Smooth muscle cell (in vitro differentiated cells): Measurements from ENCODE around the gene METTL1. TPM values are rescaled to one million over a fixed set of nuclear protein-coding genes. Genes with fewer than 3 reads are reported as not detected.
"Not testable (repeated sequence)": the region's sequence is repeated elsewhere in the genome, so short reads cannot be mapped to it uniquely, and the experiment has no call there.

Source experiments
- DNase-seq: peaks from one replicate; lab custom pipeline; 2025; ENCODE audit not compliant: unreplicated experiment; lab: John Stamatoyannopoulos, UW
- H2AFZ ChIP-seq: fragments of 200-600 bp; sonication (generic); 2 replicates; pipeline ENCODE4 v1.6.0; 2016; ENCODE audit warnings: antibody characterized with exemption, low read depth, mild to moderate bottlenecking
- H3F3A ChIP-seq: fragments of 200-600 bp; sonication (generic); 2 replicates; pipeline ENCODE4 v1.6.0; 2017; ENCODE audit warnings: antibody characterized with exemption, low read depth
- H3K27ac ChIP-seq: fragments of 200-600 bp; sonication (generic); 2 replicates; pipeline ENCODE4 v1.5.1; 2016; ENCODE audit warnings: low read depth, mild to moderate bottlenecking
- H3K27me3 ChIP-seq: fragments of 200-600 bp; sonication (generic); 2 replicates; pipeline ENCODE4 v1.6.1; 2016; ENCODE audit warnings: low read depth, mild to moderate bottlenecking
- H3K36me3 ChIP-seq: fragments of 200-600 bp; sonication (generic); 2 replicates; pipeline ENCODE4 v1.5.1; 2016; ENCODE audit warnings: low read depth
- H3K4me1 ChIP-seq: fragments of 200-600 bp; sonication (generic); 2 replicates; pipeline ENCODE4 v1.5.1; 2016; ENCODE audit warnings: low read depth
- H3K4me2 ChIP-seq: fragments of 200-600 bp; sonication (generic); 2 replicates; pipeline ENCODE4 v1.6.0; 2016; ENCODE audit warnings: mild to moderate bottlenecking
- H3K4me3 ChIP-seq: fragments of 200-600 bp; sonication (generic); 2 replicates; pipeline ENCODE4 v1.5.1; 2016; ENCODE audit warnings: mild to moderate bottlenecking
- H3K79me2 ChIP-seq: fragments of 200-600 bp; sonication (generic); 2 replicates; pipeline ENCODE4 v1.6.0; 2016; ENCODE audit warnings: low read depth, mild to moderate bottlenecking
- H3K9ac ChIP-seq: fragments of 200-600 bp; sonication (generic); 2 replicates; pipeline ENCODE4 v1.6.0; 2016; ENCODE audit warnings: low read depth
- H3K9me3 ChIP-seq: fragments of 200-600 bp; sonication (generic); replicated peaks from 2 replicates; pipeline ENCODE4 v1.5.1; 2016; ENCODE audit warnings: low read depth
- H4K20me1 ChIP-seq: fragments of 200-600 bp; sonication (generic); 2 replicates; pipeline ENCODE4 v1.6.0; 2016; ENCODE audit warnings: low read depth
- WGBS: methylation state at CpG from one replicate; pipeline ENCODE4 v1.1.7; 2016; ENCODE audit warnings: low lambda C conversion rate; 5-methylcytosine and 5-hydroxymethylcytosine counted together
- polyA plus RNA-seq: library from polyadenylated mRNA; unstranded; fragments of >200 nt; fragmentation: Nextera tagmentation; extraction: Ambion mirVana; gene quantifications from 2 replicates; pipeline ENCODE4 v1.2.1, GENCODE V29; 2016
- total RNA-seq: library from RNA; depleted of rRNA; stranded (reverse); fragments of >200 nt; gene quantifications from 2 replicates; pipeline ENCODE4 v1.2.3, GENCODE V29; 2014
- TF ChIP-seq, protein P1 (sequence below): fragments of 200-600 bp; sonication (generic); IDR thresholded peaks from 2 replicates; pipeline ENCODE4 v1.5.1; 2017; ENCODE audit warnings: borderline replicate concordance, mild to moderate bottlenecking, antibody characterized with exemption; ENCODE audit not compliant: insufficient read depth, poor library complexity, severe bottlenecking

METTL1 gene
- total RNA-seq = 4.1 and 7.7 TPM in 2 replicates
- polyA plus RNA-seq = 20.3 and 24.9 TPM in 2 replicates

DNA sequence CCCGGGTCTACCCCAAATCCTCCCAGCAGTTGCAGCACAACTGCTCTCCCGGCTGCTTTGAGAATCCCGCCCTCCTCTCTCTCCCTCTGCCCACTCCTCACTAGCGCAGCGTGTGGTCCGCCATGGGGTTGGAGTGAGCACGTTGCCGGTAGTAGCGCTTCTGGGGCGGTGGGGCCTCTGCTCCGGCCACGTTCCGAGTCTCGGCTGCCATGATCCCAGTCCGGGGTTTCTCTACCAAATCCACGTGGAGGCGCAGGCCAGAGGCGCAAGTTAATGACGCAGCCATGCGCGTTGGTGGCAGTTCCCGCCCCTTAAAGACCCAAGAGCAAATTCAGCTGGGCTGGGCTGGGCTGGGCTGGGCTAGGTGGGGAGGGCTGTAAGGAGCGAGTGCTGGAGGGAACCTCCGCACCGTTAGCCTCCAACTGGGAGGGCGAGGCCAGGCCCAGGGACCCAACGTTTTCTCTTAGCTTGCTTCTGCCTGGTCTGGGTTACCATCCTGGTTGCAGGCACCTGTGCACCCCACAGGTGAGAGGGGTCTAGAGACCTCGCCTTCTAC, at the start of gene METTL1:
Gene METTL1, minus strand, starts transcription at position 233 of the 556 bp plus-strand sequence. Its CDS starts 22 bp downstream, at position 211.
- no peaks in the 10 kb centered on the region for H3F3A ChIP-seq
- peak within 1 kb of the TSS; percentile 95 for H3K27ac ChIP-seq
- under 1% methylated on average over 28 of the region's 28 CpGs for WGBS
- H2AFZ ChIP-seq = peak within 1 kb of the TSS; percentile 98
- H3K9ac ChIP-seq = peak within 1 kb of the TSS; percentile 91
- no peaks in the 10 kb centered on the region for H3K79me2 ChIP-seq
- TF ChIP-seq, protein P1, sequence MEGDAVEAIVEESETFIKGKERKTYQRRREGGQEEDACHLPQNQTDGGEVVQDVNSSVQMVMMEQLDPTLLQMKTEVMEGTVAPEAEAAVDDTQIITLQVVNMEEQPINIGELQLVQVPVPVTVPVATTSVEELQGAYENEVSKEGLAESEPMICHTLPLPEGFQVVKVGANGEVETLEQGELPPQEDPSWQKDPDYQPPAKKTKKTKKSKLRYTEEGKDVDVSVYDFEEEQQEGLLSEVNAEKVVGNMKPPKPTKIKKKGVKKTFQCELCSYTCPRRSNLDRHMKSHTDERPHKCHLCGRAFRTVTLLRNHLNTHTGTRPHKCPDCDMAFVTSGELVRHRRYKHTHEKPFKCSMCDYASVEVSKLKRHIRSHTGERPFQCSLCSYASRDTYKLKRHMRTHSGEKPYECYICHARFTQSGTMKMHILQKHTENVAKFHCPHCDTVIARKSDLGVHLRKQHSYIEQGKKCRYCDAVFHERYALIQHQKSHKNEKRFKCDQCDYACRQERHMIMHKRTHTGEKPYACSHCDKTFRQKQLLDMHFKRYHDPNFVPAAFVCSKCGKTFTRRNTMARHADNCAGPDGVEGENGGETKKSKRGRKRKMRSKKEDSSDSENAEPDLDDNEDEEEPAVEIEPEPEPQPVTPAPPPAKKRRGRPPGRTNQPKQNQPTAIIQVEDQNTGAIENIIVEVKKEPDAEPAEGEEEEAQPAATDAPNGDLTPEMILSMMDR = no peak
- H3K4me1 ChIP-seq = peaks cover 8% of the 10 kb centered on the region
- H3K27me3 ChIP-seq = peaks cover 14% of the 10 kb centered on the region
- no peaks in the 10 kb centered on the region for H3K36me3 ChIP-seq
- H3K4me3 ChIP-seq = peak within 1 kb of the TSS; percentile 88
- H3K4me2 ChIP-seq = peak within 1 kb of the TSS; percentile 94
- no peaks in the 10 kb centered on the region for H3K9me3 ChIP-seq
- DNase-seq = peak; percentile 94
- H4K20me1 ChIP-seq = no peaks in the 10 kb centered on the region

DNA sequence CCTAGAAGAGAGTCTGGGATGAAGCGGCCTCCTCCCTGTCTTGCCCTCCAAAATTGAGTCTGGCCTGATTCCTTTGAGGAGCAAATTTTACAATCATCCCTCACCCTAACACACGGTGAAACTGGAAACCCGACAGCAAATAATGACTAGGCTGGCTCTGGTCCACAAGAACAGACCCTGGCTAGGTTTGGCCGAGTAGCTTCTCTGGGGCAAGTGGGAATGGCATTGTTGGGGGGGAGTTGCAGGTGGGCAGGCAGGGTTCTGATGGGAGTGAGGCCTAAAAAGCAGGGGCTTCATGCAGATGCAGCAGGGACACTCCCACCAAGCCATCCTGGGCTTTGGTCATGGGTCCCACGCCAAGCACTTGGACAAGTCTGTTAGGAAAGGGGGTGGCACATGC, 49.1 kb upstream of the METTL1 start:
- H3K4me3 ChIP-seq, H3K79me2 ChIP-seq, H3K27me3 ChIP-seq, H3K27ac ChIP-seq, H2AFZ ChIP-seq, H3K36me3 ChIP-seq, H3K9me3 ChIP-seq, H3K4me1 ChIP-seq, DNase-seq, H3K4me2 ChIP-seq, H3K9ac ChIP-seq: not testable (repeated sequence)
- Histone ChIP-seq H4K20me1 (peaks cover 61% of the 10 kb centered on the region), H3F3A (peaks cover 11% of the 10 kb centered on the region)
- WGBS = 94% methylated on average over 5 of the region's 5 CpGs

DNA sequence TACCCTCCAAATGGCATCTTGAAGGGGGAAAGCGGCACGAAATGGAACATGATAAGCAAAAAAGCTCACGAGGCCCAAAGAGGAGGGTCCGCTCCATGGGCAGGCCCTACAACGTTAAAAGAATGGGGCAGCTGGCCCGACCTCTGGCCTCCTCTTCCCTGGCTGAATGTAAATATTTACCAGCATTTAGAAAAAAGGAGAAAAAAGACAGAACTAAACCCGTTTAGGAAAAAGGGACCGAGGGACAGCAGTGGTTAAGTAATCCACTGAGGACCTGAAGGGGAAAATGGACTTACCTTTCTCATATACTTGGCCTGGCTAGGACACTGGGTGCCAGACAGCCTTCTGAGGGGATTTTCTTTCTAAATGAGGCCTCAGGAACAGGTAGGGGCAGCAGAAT, 48.2 kb upstream of the METTL1 start:
- WGBS = 95% methylated on average over 8 of the region's 8 CpGs
- H3K4me1 ChIP-seq, H3K4me2 ChIP-seq, H3K27me3 ChIP-seq, H3K4me3 ChIP-seq, H3K36me3 ChIP-seq, H3K9me3 ChIP-seq, H3K79me2 ChIP-seq, H3K9ac ChIP-seq, DNase-seq, H2AFZ ChIP-seq, H3K27ac ChIP-seq: not testable (repeated sequence)
- Histone ChIP-seq H3F3A (peaks cover 11% of the 10 kb centered on the region), H4K20me1 (peaks cover 52% of the 10 kb centered on the region)

DNA sequence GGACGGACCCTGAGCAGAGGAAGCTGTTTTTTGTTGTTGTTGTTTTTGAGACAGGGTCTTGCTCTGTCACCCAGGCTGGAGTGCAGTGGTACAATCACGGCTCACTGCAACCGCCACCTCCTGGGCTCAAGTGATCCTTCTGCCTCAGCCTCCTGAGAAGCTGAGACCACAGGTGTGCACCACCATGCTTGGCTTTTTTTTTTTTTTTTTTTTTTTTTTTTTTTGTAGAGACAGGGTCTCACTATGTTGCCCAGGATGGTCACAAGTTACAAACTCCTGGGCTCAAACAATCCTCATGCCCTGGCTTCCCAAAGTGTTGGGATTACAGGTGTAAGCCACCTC, 46.1 kb upstream of the METTL1 start:
- H3K9me3 ChIP-seq, H3K27ac ChIP-seq, H3K27me3 ChIP-seq, DNase-seq, H3K4me1 ChIP-seq, H2AFZ ChIP-seq, H3K4me2 ChIP-seq, H3K4me3 ChIP-seq, H3K79me2 ChIP-seq, H3K9ac ChIP-seq, H3K36me3 ChIP-seq: not testable (repeated sequence)
- WGBS = 94% methylated on average over 3 of the region's 3 CpGs
- Histone ChIP-seq H4K20me1 (peaks cover 31% of the 10 kb centered on the region), H3F3A (peaks cover 11% of the 10 kb centered on the region)

DNA sequence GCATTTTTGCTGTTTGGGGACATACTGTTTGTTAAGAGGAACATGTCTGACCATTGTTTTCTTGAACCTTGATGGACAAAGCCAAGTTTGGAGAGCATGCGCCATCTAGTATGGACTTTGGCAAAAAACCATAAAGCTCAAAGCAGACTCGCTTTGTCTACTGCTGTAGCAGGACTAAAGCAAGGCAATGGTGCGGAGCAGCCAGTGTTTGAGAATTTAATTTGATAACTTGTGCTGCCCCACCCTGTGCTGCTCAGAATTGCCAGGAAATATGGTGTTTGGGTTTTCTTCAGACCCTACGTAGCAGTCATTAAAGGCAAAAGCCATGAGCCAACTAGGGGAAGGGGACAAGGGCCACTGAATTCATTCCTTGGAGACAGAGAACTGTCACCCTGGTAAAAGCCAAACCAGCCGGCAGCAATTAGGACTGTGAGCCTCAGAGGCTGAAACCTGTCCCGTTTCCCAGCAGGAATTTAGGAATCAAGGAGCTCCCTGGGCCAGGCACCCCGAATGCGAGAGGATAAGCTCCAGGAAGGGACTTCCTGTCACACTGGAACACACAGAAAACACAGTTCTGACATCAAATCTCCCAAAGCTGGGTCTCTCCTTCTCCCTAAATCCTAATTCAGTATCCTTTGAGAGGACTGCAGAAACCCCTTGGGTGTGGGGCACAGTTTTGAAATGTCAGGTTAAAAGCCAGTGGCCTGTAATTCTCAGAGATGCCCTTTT, 45.5 kb upstream of the METTL1 start:
- Histone ChIP-seq H3K9me3 (no peaks in the 10 kb centered on the region), H3K79me2 (no peaks in the 10 kb centered on the region), H3K4me1 (no peaks in the 10 kb centered on the region), H3K27me3 (no peaks in the 10 kb centered on the region), H3K4me3 (no peak overlapping the region), H4K20me1 (peaks cover 25% of the 10 kb centered on the region), H3K27ac (no peak overlapping the region), H3K4me2 (no peak overlapping the region), H3F3A (peaks cover 7% of the 10 kb centered on the region), H2AFZ (no peak overlapping the region), H3K9ac (no peak overlapping the region), H3K36me3 (no peaks in the 10 kb centered on the region)
- TF ChIP-seq, protein P1 = no peak
- 88% methylated on average over 8 of the region's 8 CpGs for WGBS
- DNase-seq = no peak
